Heart left ventricle (tissue), 16 donors: ENCODE results near the gene DLG4. TPM values are rescaled to one million over a fixed set of nuclear protein-coding genes. Genes with fewer than 3 reads are reported as not detected.

Experiments
- ATAC-seq, 4 donors: fragments of 200-7000 bp; cut with Tn5 transposase; one replicate each; pipeline ENCODE4 v1.9.1; 2020 to 2022; ENCODE audit warnings: moderate library complexity in 4 of 4, mild to moderate bottlenecking in 3 of 4, moderate number of reproducible peaks in 1 of 4
- DNase-seq, 5 donors: peaks; one replicate each; pipeline ENCODE4 v3.0.0-alpha.2; 2020
- H3K27ac ChIP-seq, 12 donors: fragments of 200-600 bp; sonication (generic) in 4 of 12; one replicate each; pipeline versions ENCODE4 v1.5.0 to v1.8.0; 2016 to 2022; ENCODE audit warnings: mild to moderate bottlenecking in 2 of 12
- H3K27me3 ChIP-seq, 9 donors: fragments of 200-600 bp; sonication (generic) in 2 of 9; one replicate each; pipeline versions ENCODE4 v1.5.1 to v1.8.0; 2016 to 2022; ENCODE audit warnings: mild to moderate bottlenecking in 3 of 9
- H3K36me3 ChIP-seq, 9 donors: fragments of 200-600 bp; sonication (generic) in 2 of 9; one replicate each; pipeline versions ENCODE4 v1.5.0 to v1.8.0; 2018 to 2022; ENCODE audit warnings: mild to moderate bottlenecking in 2 of 9
- H3K4me1 ChIP-seq, 12 donors: fragments of 200-600 bp; sonication (generic) in 4 of 12; one replicate each; pipeline versions ENCODE4 v1.5.0 to v1.8.0; 2016 to 2022; ENCODE audit warnings: mild to moderate bottlenecking in 3 of 12
- H3K4me3 ChIP-seq, 12 donors: fragments of 200-600 bp; sonication (generic) in 4 of 12; one replicate each; pipeline versions ENCODE4 v1.5.0 to v1.8.0; 2017 to 2022; ENCODE audit warnings: mild to moderate bottlenecking in 9 of 12, moderate library complexity in 4 of 12
- H3K9me3 ChIP-seq, 12 donors: fragments of 200-600 bp; sonication (generic) in 4 of 12; one replicate each; pipeline versions ENCODE4 v1.5.0 to v1.8.0; 2016 to 2022; ENCODE audit warnings: mild to moderate bottlenecking in 1 of 12
- POLR2A ChIP-seq, 2 donors: fragments of 450-650 bp; IDR thresholded peaks; one replicate each; pipeline ENCODE4 v1.6.1; 2017; ENCODE audit warnings: antibody characterized with exemption in 2 of 2, mild to moderate bottlenecking in 2 of 2, moderate library complexity in 2 of 2
- WGBS, 4 donors: extraction: QIAGEN DNeasy Blood & Tissue Kit in 2 of 4; methylation state at CpG; one replicate each; pipeline versions ENCODE4 v1.1.5 to v1.1.7; 2013 to 2018; 5-methylcytosine and 5-hydroxymethylcytosine counted together
- intact Hi-C, 10 donors: fragments of 100-400 bp; cut with DNase I; formaldehyde crosslinking; loops; one replicate each; pipeline versions ENCODE4 v1.11.1 to v1.14.2; 2022
- polyA plus RNA-seq, 2 donors: library from polyadenylated mRNA; stranded (reverse); fragments of 200-250 nt; gene quantifications; one replicate each; pipeline ENCODE4 v1.2.3, GENCODE V29; 2013
- total RNA-seq, 9 donors: library from RNA; depleted of rRNA in 2 of 9; stranded (reverse); fragments of >200 nt in 2 of 9; fragmentation: NEBNext Ultra II Directional in 3 of 9; extraction: Animal tissue kit (Norgen Biotek cat#: 25700) in 3 of 9; gene quantifications; one replicate each; pipeline versions ENCODE4 v1.1.0 to v1.2.4, GENCODE V29; 2016 to 2023
- TF ChIP-seq, protein P1 (sequence below), 12 donors: fragments of 200-600 bp; sonication (generic) in 4 of 12; IDR thresholded peaks; one replicate each; pipeline versions ENCODE4 v1.5.0 to v1.8.0; 2018 to 2022; ENCODE audit warnings: antibody characterized with exemption in 12 of 12, mild to moderate bottlenecking in 5 of 12
- donor health status: ischemic (EF 13 %, LVEDD 7.1; RV severe dilation, severe dysfunction).
- donor health status: healthy with polysubstance abuse.
- donor health status: DM: no; HTN: yes; CAD: no.
- donor health status: DM: no; HTN: no; CAD: no.
- donor health status: ischemic (EF 25% LVEDD 6.9; RV normal size, moderate dysfunction).
- donor health status: ischemic (EF 25% LVEDD 5.7; RV mildly dilated, moderate dysfunction).
- donor health status: healthy.
- donor health status: DM: yes; HTN: yes; CAD: no.
- donor health status: ischemic (EF 35%, LVEDD 5.7; RV mildly dilated, moderate dysfunction).
- donor health status: nonischemic (EF 11% LVEDD 7.7; RV severe dilation, severe dysfunction).
- donor health status: DM: yes; HTN: yes; CAD: no.
- donor health status: PGD.
- donor health status: ischemic (EF 29% LVEDD 5.4; RV normal size, mild dysfunction).
- donor health status: nonischemic (EF 23%, LVEDD 6.1; RV moderate dilation, normal function).

The DLG4 gene
- total and polyA plus RNA-seq, 11 donors = 5.3 to 24.3 (median 15.5) TPM

GRCh38 chr17:7260651-7261378 lies 41.2 kb upstream of the DLG4 start:
- Histone ChIP-seq H3K36me3 (peaks cover 0 to 42% (median 37%) of the 10 kb centered on the region in 9 donors), H3K4me3 (peak overlapping the region; percentile 9 to 64 (median 52)), H3K27me3 (peaks cover 18 to 50% (median 36%) of the 10 kb centered on the region in 9 donors), H3K27ac (peak overlapping the region in 2 of 12 donors; percentile 19 to 33), H3K4me1 (peaks cover 0 to 36% (median 23%) of the 10 kb centered on the region in 12 donors), H3K9me3 (no peaks in the 10 kb centered on the region)
- no peak for TF ChIP-seq POLR2A (IDR thresholded peaks at IDR 0.05)
- TF ChIP-seq, protein P1, sequence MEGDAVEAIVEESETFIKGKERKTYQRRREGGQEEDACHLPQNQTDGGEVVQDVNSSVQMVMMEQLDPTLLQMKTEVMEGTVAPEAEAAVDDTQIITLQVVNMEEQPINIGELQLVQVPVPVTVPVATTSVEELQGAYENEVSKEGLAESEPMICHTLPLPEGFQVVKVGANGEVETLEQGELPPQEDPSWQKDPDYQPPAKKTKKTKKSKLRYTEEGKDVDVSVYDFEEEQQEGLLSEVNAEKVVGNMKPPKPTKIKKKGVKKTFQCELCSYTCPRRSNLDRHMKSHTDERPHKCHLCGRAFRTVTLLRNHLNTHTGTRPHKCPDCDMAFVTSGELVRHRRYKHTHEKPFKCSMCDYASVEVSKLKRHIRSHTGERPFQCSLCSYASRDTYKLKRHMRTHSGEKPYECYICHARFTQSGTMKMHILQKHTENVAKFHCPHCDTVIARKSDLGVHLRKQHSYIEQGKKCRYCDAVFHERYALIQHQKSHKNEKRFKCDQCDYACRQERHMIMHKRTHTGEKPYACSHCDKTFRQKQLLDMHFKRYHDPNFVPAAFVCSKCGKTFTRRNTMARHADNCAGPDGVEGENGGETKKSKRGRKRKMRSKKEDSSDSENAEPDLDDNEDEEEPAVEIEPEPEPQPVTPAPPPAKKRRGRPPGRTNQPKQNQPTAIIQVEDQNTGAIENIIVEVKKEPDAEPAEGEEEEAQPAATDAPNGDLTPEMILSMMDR (IDR thresholded peaks at IDR 0.05) = no peak
- DNase-seq (peak in 1 of 5 donors; percentile 43), ATAC-seq (peak; percentile 11 to 60 (median 52))
- intact Hi-C loops = no loop called here
- 6 to 27% (median 9%) methylated on average over 12 to 54 of the region's 54 CpGs for WGBS, 4 donors

- TF ChIP-seq, protein P1 (IDR thresholded peaks at IDR 0.05) = no peak
- no peak for TF ChIP-seq POLR2A (IDR thresholded peaks at IDR 0.05)
- H3K4me1 ChIP-seq = peaks cover 0 to 36% (median 23%) of the 10 kb centered on the region in 12 donors
- H3K9me3 ChIP-seq = no peaks in the 10 kb centered on the region
- intact Hi-C loops = no loop called here
- peaks cover 0 to 49% (median 44%) of the 10 kb centered on the region in 9 donors for H3K36me3 ChIP-seq
- no peak for DNase-seq
- peaks cover 18 to 44% (median 36%) of the 10 kb centered on the region in 9 donors for H3K27me3 ChIP-seq
- no peak for ATAC-seq
- no peak overlapping the region for H3K4me3 ChIP-seq
- H3K27ac ChIP-seq = no peak overlapping the region
- 83 to 93% (median 90%) methylated on average over 2 to 4 of the region's 4 CpGs for WGBS, 4 donors
Measured at GRCh38 chr17:7260151-7260550, 40.5 kb upstream of the DLG4 start.

DNA sequence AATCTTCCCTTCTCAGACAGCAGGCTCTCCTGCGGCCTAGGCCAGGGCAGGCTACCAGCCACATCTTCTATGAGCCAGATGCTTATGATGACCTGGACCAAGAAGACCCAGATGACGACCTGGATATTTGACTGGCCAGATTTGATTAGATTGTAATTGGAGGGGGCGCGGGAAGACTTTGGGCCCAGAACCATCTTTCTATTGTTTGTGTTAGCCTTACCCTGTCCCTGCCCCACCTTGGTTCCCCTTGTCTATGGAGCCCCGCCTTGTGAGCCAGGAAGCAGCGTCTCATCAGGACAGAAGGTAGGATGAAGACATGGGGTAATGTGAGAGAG lies 39.9 kb upstream of the DLG4 start:
- no peak for ATAC-seq
- Histone ChIP-seq H3K4me1 (peaks cover 0 to 36% (median 23%) of the 10 kb centered on the region in 12 donors), H3K4me3 (no peak overlapping the region), H3K9me3 (no peaks in the 10 kb centered on the region), H3K36me3 (peaks cover 0 to 55% (median 50%) of the 10 kb centered on the region in 9 donors), H3K27me3 (peaks cover 18 to 41% (median 36%) of the 10 kb centered on the region in 9 donors), H3K27ac (no peak overlapping the region)
- intact Hi-C loops = loop anchor here in 2 of 10 donors (5.0 to 10.0 kb wide), 2 partner anchors 43 to 315 kb away; partner anchors contain the start of gene CD68 (in 1 of the 2)
- DNase-seq = no peak
- WGBS, 4 donors = 89 to 95% (median 94%) methylated on average over 6 of the region's 6 CpGs
- TF ChIP-seq, protein P1 (IDR thresholded peaks at IDR 0.05) = no peak
- no peak for TF ChIP-seq POLR2A (IDR thresholded peaks at IDR 0.05)

- peaks cover 18 to 35% (median 30%) of the 10 kb centered on the region in 9 donors for H3K27me3 ChIP-seq
- no peak for TF ChIP-seq POLR2A (IDR thresholded peaks at IDR 0.05)
- TF ChIP-seq, protein P1 (IDR thresholded peaks at IDR 0.05) = no peak
- H3K27ac ChIP-seq = no peak overlapping the region
- H3K36me3 ChIP-seq = peaks cover 0 to 61% (median 56%) of the 10 kb centered on the region in 9 donors
- H3K4me1 ChIP-seq = peaks cover 0 to 37% (median 25%) of the 10 kb centered on the region in 12 donors
- 83 to 95% (median 90%) methylated on average over 7 of the region's 7 CpGs for WGBS, 4 donors
- no peak for ATAC-seq
- no peak overlapping the region for H3K4me3 ChIP-seq
- no peak for DNase-seq
- intact Hi-C loops = loop anchor here in 2 of 10 donors (5.0 to 10.0 kb wide), 2 partner anchors 43 to 316 kb away; partner anchors contain the start of gene CD68 (in 1 of the 2)
- no peaks in the 10 kb centered on the region for H3K9me3 ChIP-seq
Measured at GRCh38 chr17:7258731-7259554, 39.3 kb upstream of the DLG4 start.
